ENCODE results near the gene GATA2.
A peak's percentile ranks its signal among the peaks of the same experiment; 100 is the strongest.

GATA2 gene

GRCh38 chr3:128454310-128454618 is 38.7 kb downstream of the GATA2 start:
- no peak for DNase-seq

GRCh38 chr3:128453501-128454309 is 39.3 kb downstream of the GATA2 start:
- no peak for DNase-seq

- no peak for DNase-seq
These were observed 40.2 kb downstream of the GATA2 start for GRCh38 chr3:128452678-128453275.

GRCh38 chr3:128452120-128452519 is 40.9 kb downstream of the GATA2 start:
- DNase-seq, result no peak

GRCh38 chr3:128449111-128449638 is 43.8 kb downstream of the GATA2 start:
- no peak for DNase-seq

GRCh38 chr3:128448491-128448890 is 44.5 kb downstream of the GATA2 start:
- DNase-seq, result no peak

GRCh38 chr3:128447561-128448013 is 45.4 kb downstream of the GATA2 start:
- DNase-seq, result no peak

GRCh38 chr3:128446821-128447220 is 46.2 kb downstream of the GATA2 start:
- no peak for DNase-seq

- DNase-seq, result no peak
These were observed 47.6 kb downstream of the GATA2 start for GRCh38 chr3:128445357-128445756.

GRCh38 chr3:128443771-128444170 is 49.2 kb downstream of the GATA2 start:
- no peak for DNase-seq

GRCh38 chr3:128442949-128443348 is 50.1 kb downstream of the GATA2 start:
- DNase-seq, result no peak

GRCh38 chr3:128442070-128442469 is 50.9 kb downstream of the GATA2 start:
- DNase-seq, result no peak

GRCh38 chr3:128439226-128439625 is 53.8 kb downstream of the GATA2 start:
- no peak for DNase-seq

GRCh38 chr3:128438488-128439072 is 54.4 kb downstream of the GATA2 start:
- no peak for DNase-seq

- DNase-seq, result no peak
These were observed 56.8 kb downstream of the GATA2 start for GRCh38 chr3:128436214-128436613.

GRCh38 chr3:128435561-128435960 is 57.4 kb downstream of the GATA2 start:
- no peak for DNase-seq

- DNase-seq, result no peak
These were observed 57.9 kb downstream of the GATA2 start for GRCh38 chr3:128435058-128435457.

- DNase-seq, result no peak
These were observed 58.5 kb downstream of the GATA2 start for GRCh38 chr3:128434524-128434923.

- no peak for DNase-seq
These were observed 59.2 kb downstream of the GATA2 start for GRCh38 chr3:128433837-128434165.

- peak; percentile 55 for DNase-seq
These were observed 59.8 kb downstream of the GATA2 start for GRCh38 chr3:128432971-128433836.

- DNase-seq, result no peak
These were observed 60.6 kb downstream of the GATA2 start for GRCh38 chr3:128432301-128432970.

GRCh38 chr3:128431803-128432300 is 61.1 kb downstream of the GATA2 start:
- no peak for DNase-seq

Data from COR-L47 (cell line).